Activated CD8-positive, alpha-beta memory T cell treated with anti-CD3 and anti-CD28 coated beads, Interleukin-2, amount 10 ng/mL, durations not matched to agents 7 days and 5 days (primary cell): ENCODE results near the gene CPSF4. TPM values are rescaled to one million over a fixed set of nuclear protein-coding genes. Genes with fewer than 3 reads are reported as not detected.

Source experiments
- ATAC-seq: fragments of 150-1000 bp; cut with Tn5 transposase; one replicate; pipeline ENCODE4 v1.10.0; 2021; ENCODE audit warnings: moderate library complexity
- CTCF ChIA-PET: fragments of 350-600 bp; sonication (Branson Sonifier 250); formaldehyde crosslinking; loops from one replicate; lab custom pipeline; 2021; ENCODE audit warnings: antibody characterized with exemption; lab: Charles Lee
- DNase-seq: peaks from one replicate; pipeline ENCODE4 v3.0.0-alpha.2; 2020
- H3K27ac Mint-ChIP-seq: one replicate; pipeline ENCODE4 v1.8.0; 2021; ENCODE audit warnings: mild to moderate bottlenecking, mixed read lengths
- H3K27me3 Mint-ChIP-seq: one replicate; pipeline ENCODE4 v1.8.0; 2021; ENCODE audit warnings: mixed read lengths
- H3K36me3 Mint-ChIP-seq: one replicate; pipeline ENCODE4 v1.8.0; 2021; ENCODE audit warnings: mild to moderate bottlenecking, mixed read lengths
- H3K4me1 Mint-ChIP-seq: one replicate; pipeline ENCODE4 v1.8.0; 2021; ENCODE audit warnings: mixed read lengths
- H3K4me3 Mint-ChIP-seq: one replicate; pipeline ENCODE4 v1.8.0; 2021; ENCODE audit warnings: mild to moderate bottlenecking, moderate library complexity, mixed read lengths
- H3K9me3 Mint-ChIP-seq: one replicate; pipeline ENCODE4 v1.8.0; 2022; ENCODE audit warnings: low read depth, mixed read lengths
- total RNA-seq, 2 experiments: library from RNA; stranded (reverse); gene quantifications; one replicate each; pipeline ENCODE4 v1.2.3, GENCODE V29; 2021

CPSF4 gene
- 10 to 100 TPM; 72.2 to 75.4 TPM for total RNA-seq

GRCh38 chr7:99438573-99439480, at the start of gene CPSF4, which contains the start of gene PTCD1:
Gene CPSF4 (plus strand): TSS chr7:99438943. CDS start chr7:99439083, 140 bp downstream.
Gene PTCD1 (minus strand): TSS chr7:99438798. CDS start chr7:99435242, 3,556 bp downstream.
- peaks cover 17% of the 10 kb centered on the region for H3K36me3 Mint-ChIP-seq
- H3K27ac Mint-ChIP-seq: peak within 1 kb of the TSS; percentile 93
- CTCF ChIA-PET: interaction anchor here (0.7 to 1.4 kb wide), 2 partner anchors 18 to 23 kb away, joined by 3 to 6 read pairs; no protein-coding TSS in a partner anchor
- peak; percentile 95 for DNase-seq
- H3K27me3 Mint-ChIP-seq: no peaks in the 10 kb centered on the region
- peak; percentile 94 for ATAC-seq
- peak within 1 kb of the TSS; percentile 97 for H3K4me3 Mint-ChIP-seq
- H3K9me3 Mint-ChIP-seq: no peaks in the 10 kb centered on the region
- H3K4me1 Mint-ChIP-seq: peaks cover 35% of the 10 kb centered on the region

DNA sequence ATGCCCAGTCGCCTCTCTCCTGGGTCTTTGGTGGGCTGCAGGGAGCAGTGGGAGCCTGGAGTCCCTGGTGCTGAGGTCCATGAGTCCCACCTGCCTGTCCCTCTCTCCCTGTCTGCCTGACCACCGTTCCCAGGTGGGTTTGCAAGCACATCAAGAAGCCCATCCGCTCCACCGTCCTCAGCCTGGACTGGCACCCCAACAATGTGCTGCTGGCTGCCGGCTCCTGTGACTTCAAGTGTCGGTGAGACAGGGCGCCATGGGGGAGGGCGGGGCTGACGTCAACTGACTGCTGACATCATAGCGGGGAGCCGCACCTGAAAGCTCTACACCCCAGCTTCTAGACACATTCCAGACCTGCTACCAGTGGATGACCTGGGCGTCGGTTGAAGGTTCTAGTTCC, 49.0 kb upstream of the CPSF4 start:
- Mint-ChIP-seq H3K27ac (no peak overlapping the region), H3K4me3 (no peak overlapping the region), H3K27me3 (no peaks in the 10 kb centered on the region), H3K36me3 (peaks cover 52% of the 10 kb centered on the region), H3K4me1 (peaks cover 27% of the 10 kb centered on the region), H3K9me3 (no peaks in the 10 kb centered on the region)
- DNase-seq (no peak), ATAC-seq (no peak)
- CTCF ChIA-PET: interaction anchor here (1.3 to 1.4 kb wide), 3 partner anchors 19 to 30 kb away, joined by 3 to 4 read pairs (median 3); partner anchors contain the start of gene BUD31

DNA sequence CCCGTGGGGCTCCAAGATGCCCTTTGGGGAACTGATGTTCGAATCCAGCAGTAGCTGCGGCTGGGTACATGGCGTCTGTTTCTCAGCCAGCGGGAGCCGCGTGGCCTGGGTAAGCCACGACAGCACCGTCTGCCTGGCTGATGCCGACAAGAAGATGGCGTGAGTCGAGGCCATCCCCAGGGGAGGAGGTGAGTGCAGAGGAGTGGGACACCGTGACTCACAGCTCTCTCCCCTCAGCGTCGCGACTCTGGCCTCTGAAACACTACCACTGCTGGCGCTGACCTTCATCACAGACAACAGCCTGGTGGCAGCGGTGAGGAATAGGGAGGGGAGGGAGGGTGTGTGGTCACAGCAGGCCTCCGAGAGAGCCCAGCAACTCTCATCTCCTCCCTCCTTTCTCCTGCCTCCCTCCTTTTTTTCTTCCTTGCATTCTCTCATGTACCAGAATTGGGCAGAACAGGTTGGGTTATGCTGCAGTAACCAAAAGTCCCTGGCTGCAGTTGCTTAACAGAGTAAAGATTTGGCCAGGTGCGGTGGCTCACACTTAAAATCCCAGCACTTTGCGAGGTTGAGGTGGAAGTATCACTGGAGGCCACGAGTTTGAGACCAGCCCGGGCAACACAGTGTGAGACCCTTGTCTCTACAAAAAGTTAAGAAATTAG, 47.7 kb upstream of the CPSF4 start:
- CTCF ChIA-PET: interaction anchor here (0.7 to 1.4 kb wide), 5 partner anchors 10 to 42 kb away, joined by 3 to 4 read pairs (median 3); partner anchors contain the start of genes ARPC1B and BUD31
- H3K27me3 Mint-ChIP-seq: no peaks in the 10 kb centered on the region
- H3K4me3 Mint-ChIP-seq: no peak overlapping the region
- no peaks in the 10 kb centered on the region for H3K9me3 Mint-ChIP-seq
- no peak overlapping the region for H3K27ac Mint-ChIP-seq
- H3K36me3 Mint-ChIP-seq: peaks cover 58% of the 10 kb centered on the region
- no peak for DNase-seq
- no peak for ATAC-seq
- H3K4me1 Mint-ChIP-seq: peaks cover 24% of the 10 kb centered on the region

DNA sequence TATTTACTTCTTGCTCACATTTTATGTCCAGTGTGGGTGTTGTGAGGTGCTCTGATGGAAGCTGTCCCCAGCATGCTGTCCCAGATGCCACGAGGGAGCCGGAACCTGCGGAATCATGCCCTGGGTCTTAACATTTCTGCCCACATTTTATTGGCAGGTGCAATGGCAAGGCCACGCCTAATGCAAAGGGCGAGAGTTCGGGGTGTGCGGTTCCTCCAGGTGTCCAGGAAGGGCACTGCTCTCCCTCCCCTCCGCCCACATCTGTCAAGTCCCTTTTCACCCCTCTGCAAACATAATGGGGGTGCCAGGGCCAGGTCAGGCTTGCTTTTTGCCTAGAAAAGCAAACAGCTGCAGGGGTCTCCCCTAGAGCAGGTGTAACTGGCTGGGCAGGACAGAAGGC, 46.7 kb upstream of the CPSF4 start:
- no peak for ATAC-seq
- peak overlapping the region; percentile 18 for H3K4me3 Mint-ChIP-seq
- CTCF ChIA-PET: interaction anchor here (0.7 to 3.1 kb wide), 3 partner anchors 9 to 18 kb away, joined by 3 to 17 read pairs (median 3); partner anchors contain the start of gene ARPC1B
- H3K27ac Mint-ChIP-seq: peak overlapping the region; percentile 65
- no peaks in the 10 kb centered on the region for H3K9me3 Mint-ChIP-seq
- DNase-seq: no peak
- H3K27me3 Mint-ChIP-seq: no peaks in the 10 kb centered on the region
- peaks cover 55% of the 10 kb centered on the region for H3K36me3 Mint-ChIP-seq
- peaks cover 24% of the 10 kb centered on the region for H3K4me1 Mint-ChIP-seq

- peak; percentile 92 for ATAC-seq
- CTCF ChIA-PET: interaction anchor here (1.0 to 3.1 kb wide), 2 partner anchors 12 to 14 kb away, joined by 3 to 17 read pairs; no protein-coding TSS in a partner anchor
- Mint-ChIP-seq H3K27me3 (no peaks in the 10 kb centered on the region), H3K27ac (peak overlapping the region; percentile 84), H3K4me3 (peak overlapping the region; percentile 55), H3K4me1 (peaks cover 24% of the 10 kb centered on the region), H3K9me3 (no peaks in the 10 kb centered on the region), H3K36me3 (peaks cover 58% of the 10 kb centered on the region)
- peak; percentile 88 for DNase-seq
These were observed 45.9 kb upstream of the CPSF4 start for GRCh38 chr7:99392659-99393354.

GRCh38 chr7:99393355-99394187, 45.2 kb upstream of the CPSF4 start:
- Mint-ChIP-seq H3K36me3 (peaks cover 55% of the 10 kb centered on the region), H3K9me3 (no peaks in the 10 kb centered on the region), H3K4me3 (peak overlapping the region; percentile 55), H3K27ac (peak overlapping the region; percentile 84), H3K27me3 (no peaks in the 10 kb centered on the region), H3K4me1 (peaks cover 24% of the 10 kb centered on the region)
- CTCF ChIA-PET: interaction anchor here (0.8 to 3.1 kb wide), 3 partner anchors 12 to 14 kb away, joined by 3 to 17 read pairs (median 3); no protein-coding TSS in a partner anchor
- ATAC-seq (no peak), DNase-seq (no peak)

DNA sequence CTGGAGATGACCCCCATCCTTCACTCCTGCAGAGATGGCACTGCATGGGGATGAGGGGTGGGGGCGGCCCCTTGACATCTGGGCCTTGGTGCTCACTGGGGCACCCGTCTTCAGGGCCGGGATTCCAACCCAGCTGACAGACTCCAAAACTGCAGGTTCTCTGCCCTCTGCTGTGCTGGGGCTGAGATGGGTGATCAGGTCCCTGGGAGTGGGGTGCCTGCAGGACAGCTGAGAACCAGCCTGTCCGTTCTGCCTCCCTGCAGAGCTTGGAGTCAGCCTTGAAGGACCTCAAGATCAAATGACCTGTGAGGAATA, 44.6 kb upstream of the CPSF4 start:
- ATAC-seq (no peak), DNase-seq (no peak)
- Mint-ChIP-seq H3K27ac (peak overlapping the region; percentile 84), H3K36me3 (peaks cover 58% of the 10 kb centered on the region), H3K4me1 (peaks cover 24% of the 10 kb centered on the region), H3K27me3 (no peaks in the 10 kb centered on the region), H3K4me3 (no peak overlapping the region), H3K9me3 (no peaks in the 10 kb centered on the region)
- CTCF ChIA-PET: interaction anchor here (0.8 to 3.1 kb wide), 2 partner anchors 11 to 13 kb away, joined by 3 to 17 read pairs; no protein-coding TSS in a partner anchor

DNA sequence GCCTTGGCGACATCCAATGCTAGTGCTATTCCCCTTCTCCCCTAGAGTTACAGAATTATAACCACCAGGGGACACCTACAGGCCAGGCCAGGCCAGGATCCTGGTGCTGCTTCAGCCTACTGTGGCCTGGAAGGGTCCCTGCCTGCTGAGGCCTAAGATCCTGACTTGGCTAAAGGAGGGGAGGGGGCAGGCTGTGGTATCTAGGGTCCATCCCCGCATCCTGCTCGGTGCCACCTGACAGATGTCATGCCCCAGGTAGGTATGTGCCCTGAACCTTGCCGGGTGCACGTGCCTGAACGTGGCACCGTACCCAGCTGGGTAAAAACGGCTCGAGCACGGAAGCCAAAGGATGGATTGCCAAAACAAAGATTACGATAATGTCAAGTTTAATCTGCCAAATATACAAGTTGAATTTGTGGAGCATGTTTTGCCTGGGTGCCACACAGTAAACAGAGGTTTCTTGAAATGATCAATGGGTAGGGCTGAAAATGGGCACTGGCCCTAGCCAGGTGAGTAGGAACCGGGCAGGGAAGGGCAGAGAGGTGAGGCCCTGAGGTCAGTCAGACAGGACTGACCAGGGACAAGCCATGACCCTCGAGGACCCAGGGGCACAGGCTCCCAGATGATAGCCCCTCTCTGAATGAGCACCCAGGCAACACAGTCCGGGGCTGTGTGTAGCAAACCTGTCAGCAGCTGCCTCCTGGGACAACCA, 43.0 kb upstream of the CPSF4 start:
- no peak for ATAC-seq
- Mint-ChIP-seq H3K27me3 (no peaks in the 10 kb centered on the region), H3K36me3 (peaks cover 55% of the 10 kb centered on the region), H3K27ac (peak overlapping the region; percentile 37), H3K4me3 (no peak overlapping the region), H3K4me1 (peaks cover 22% of the 10 kb centered on the region), H3K9me3 (no peaks in the 10 kb centered on the region)
- CTCF ChIA-PET: no interaction called here
- DNase-seq: no peak

- H3K4me1 Mint-ChIP-seq: peaks cover 16% of the 10 kb centered on the region
- H3K36me3 Mint-ChIP-seq: peaks cover 54% of the 10 kb centered on the region
- no peaks in the 10 kb centered on the region for H3K9me3 Mint-ChIP-seq
- peak overlapping the region; percentile 5 for H3K27ac Mint-ChIP-seq
- no peak for ATAC-seq
- H3K27me3 Mint-ChIP-seq: no peaks in the 10 kb centered on the region
- CTCF ChIA-PET: no interaction called here
- no peak for DNase-seq
- no peak overlapping the region for H3K4me3 Mint-ChIP-seq
These were observed 42.1 kb upstream of the CPSF4 start for GRCh38 chr7:99396418-99397296.

DNA sequence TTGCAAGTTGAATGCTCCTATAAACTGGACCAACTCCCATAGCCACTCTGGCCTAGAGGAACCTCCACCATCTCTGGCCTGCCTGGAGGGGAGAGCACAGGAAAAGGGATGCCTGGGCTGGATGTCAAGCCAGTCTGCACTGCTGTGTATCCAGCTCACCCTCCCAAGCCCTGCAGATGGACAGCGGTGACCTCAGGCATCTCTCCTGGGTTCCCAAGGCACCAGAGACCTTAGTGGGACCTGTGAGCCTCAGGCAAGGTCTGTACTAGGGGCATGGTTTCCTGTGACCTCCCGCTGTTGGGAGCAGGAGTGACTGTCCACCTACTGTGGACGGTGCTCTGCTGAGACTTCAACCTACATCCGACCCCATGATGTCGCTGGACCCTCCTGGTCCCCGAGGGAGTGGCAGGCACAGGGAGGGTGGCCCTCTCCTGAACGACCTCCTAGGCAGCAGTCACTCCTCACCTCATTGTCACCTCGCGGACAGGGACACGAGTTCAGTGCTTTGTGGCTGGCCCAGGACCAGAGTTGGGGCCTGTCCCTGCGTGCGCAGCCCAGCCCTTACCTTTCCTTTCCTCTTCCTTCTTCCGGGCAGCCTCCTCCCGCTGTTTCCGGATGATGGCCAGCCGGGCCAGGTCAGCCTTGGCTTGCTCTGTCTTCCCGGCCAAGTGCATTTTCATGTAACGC, 41.3 kb upstream of the CPSF4 start:
- no peak for DNase-seq
- no peaks in the 10 kb centered on the region for H3K27me3 Mint-ChIP-seq
- H3K9me3 Mint-ChIP-seq: no peaks in the 10 kb centered on the region
- peaks cover 53% of the 10 kb centered on the region for H3K36me3 Mint-ChIP-seq
- peak overlapping the region; percentile 25 for H3K27ac Mint-ChIP-seq
- H3K4me1 Mint-ChIP-seq: peaks cover 12% of the 10 kb centered on the region
- CTCF ChIA-PET: no interaction called here
- H3K4me3 Mint-ChIP-seq: no peak overlapping the region
- no peak for ATAC-seq
